Fibroblast of gingiva (primary cell): ENCODE measurements around the gene DHCR7.

Experiments used
- DNase-seq: peaks from one replicate; pipeline ENCODE4 v3.0.0-alpha.2; 2011; ENCODE audit warnings: low read depth

Gene DHCR7

GRCh38 chr11:71456831-71457230 lies 8.6 kb upstream of the DHCR7 start:
- DNase-seq, result no peak

GRCh38 chr11:71456294-71456693 lies 8.1 kb upstream of the DHCR7 start:
- DNase-seq, result no peak

- no peak for DNase-seq
Observed at GRCh38 chr11:71454470-71455113, 6.4 kb upstream of the DHCR7 start.

GRCh38 chr11:71453918-71454304 lies 5.7 kb upstream of the DHCR7 start:
- no peak for DNase-seq

GRCh38 chr11:71453037-71453917 lies 5.1 kb upstream of the DHCR7 start, which contains the start of gene NADSYN1:
NADSYN1 (plus strand) TSS chr11:71453203; CDS start chr11:71453297, 94 bp downstream.
- peak; percentile 92 for DNase-seq

- DNase-seq, result peak; percentile 68
Observed at GRCh38 chr11:71452199-71453036, 4.2 kb upstream of the DHCR7 start.

GRCh38 chr11:71451596-71452198 lies 3.5 kb upstream of the DHCR7 start:
- DNase-seq, result no peak

GRCh38 chr11:71450939-71451338 lies 2.7 kb upstream of the DHCR7 start:
- no peak for DNase-seq

- no peak for DNase-seq
Observed at GRCh38 chr11:71450507-71450906, 2.3 kb upstream of the DHCR7 start.

GRCh38 chr11:71449596-71449995 lies 1.4 kb upstream of the DHCR7 start:
- DNase-seq, result no peak

GRCh38 chr11:71447791-71448256 lies 369 bp downstream of the DHCR7 start:
- no peak for DNase-seq

GRCh38 chr11:71446942-71447688 lies 1.1 kb downstream of the DHCR7 start:
- DNase-seq, result peak; percentile 86

GRCh38 chr11:71446150-71446549 lies 2.0 kb downstream of the DHCR7 start:
- DNase-seq, result no peak

- no peak for DNase-seq
Observed at GRCh38 chr11:71444811-71445210, 3.4 kb downstream of the DHCR7 start.

- DNase-seq, result no peak
Observed at GRCh38 chr11:71443736-71444445, 4.3 kb downstream of the DHCR7 start.

GRCh38 chr11:71442880-71443279 lies 5.3 kb downstream of the DHCR7 start:
- DNase-seq, result no peak

- no peak for DNase-seq
Observed at GRCh38 chr11:71442123-71442522, 6.1 kb downstream of the DHCR7 start.

GRCh38 chr11:71441251-71441650 lies 6.9 kb downstream of the DHCR7 start:
- DNase-seq, result no peak

- no peak for DNase-seq
Observed at GRCh38 chr11:71440021-71440755, 8.0 kb downstream of the DHCR7 start.

GRCh38 chr11:71438650-71439049 lies 9.5 kb downstream of the DHCR7 start:
- no peak for DNase-seq
